HG03139 (cell line): ENCODE results near the gene TSPY9.
"Not testable (repeated sequence)": the region's sequence is repeated elsewhere in the genome, so short reads cannot be mapped to it uniquely, and the experiment has no call there.

Experiments
- ATAC-seq: cut with Tn5 transposase; IDR thresholded peaks from one replicate; pipeline ENCODE4 v1.9.1; 2021; ENCODE audit not compliant: unreplicated experiment

Gene TSPY9, protein sequence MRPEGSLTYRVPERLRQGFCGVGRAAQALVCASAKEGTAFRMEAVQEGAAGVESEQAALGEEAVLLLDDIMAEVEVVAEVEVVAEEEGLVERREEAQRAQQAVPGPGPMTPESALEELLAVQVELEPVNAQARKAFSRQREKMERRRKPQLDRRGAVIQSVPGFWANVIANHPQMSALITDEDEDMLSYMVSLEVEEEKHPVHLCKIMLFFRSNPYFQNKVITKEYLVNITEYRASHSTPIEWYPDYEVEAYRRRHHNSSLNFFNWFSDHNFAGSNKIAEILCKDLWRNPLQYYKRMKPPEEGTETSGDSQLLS

GRCh38 chrY:9486967-9487366 is at the start of gene TSPY9:
Gene TSPY9 (plus strand): TSS chrY:9487267. CDS start chrY:9487313, 46 bp downstream.
- not testable (repeated sequence) for ATAC-seq

- not testable (repeated sequence) for ATAC-seq
Measured at GRCh38 chrY:9466655-9467054, 20.4 kb upstream of the TSPY9 start, which contains the start of gene TSPY1. Gene TSPY1 (plus strand): TSS chrY:9466955. CDS start chrY:9467001, 46 bp downstream.

DNA sequence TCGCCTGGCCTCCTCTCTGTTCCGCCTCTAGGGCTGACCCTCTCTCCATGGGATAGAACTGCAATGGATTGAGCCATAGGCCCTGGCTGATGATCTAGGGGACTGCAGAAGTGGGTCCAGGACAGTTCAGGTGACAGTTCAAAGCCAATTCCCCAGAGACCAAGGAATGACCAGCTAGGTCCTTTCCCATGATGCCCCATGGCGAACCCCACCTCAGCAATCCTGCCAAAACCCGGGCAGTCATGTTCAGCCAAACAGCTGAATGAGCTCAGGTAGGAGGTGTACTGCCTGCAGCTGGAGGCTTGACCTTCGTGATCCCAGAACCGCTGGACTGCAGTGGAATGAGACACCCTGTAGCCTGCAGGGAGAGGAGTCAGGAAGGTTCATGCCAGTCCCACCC is 17.3 kb downstream of the TSPY9 start:
- ATAC-seq: not testable (repeated sequence)

DNA sequence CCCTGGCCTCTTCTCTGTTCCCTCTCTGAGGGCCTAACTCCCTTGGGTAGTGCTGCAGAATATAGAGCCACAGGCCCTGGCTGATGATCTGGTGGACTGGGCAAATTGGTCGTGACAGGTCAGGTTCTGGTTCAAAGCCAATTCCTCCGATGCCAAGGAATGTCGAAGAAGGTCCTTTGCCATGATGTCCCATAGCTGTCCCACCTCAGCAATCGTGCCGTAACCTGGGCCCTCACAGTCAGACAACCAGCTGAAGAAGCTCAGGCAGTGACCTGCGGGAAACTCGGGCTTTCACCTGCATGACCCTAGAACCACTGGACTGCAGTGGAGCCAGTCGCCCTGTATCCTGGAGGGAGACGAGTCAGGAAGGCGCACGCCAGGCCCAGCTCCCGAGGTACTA is 29.2 kb downstream of the TSPY9 start:
- not testable (repeated sequence) for ATAC-seq

- not testable (repeated sequence) for ATAC-seq
Measured at GRCh38 chrY:9527580-9527979, 40.5 kb downstream of the TSPY9 start, which contains the start of gene TSPY10. Gene TSPY10 (plus strand): TSS chrY:9527880. CDS start chrY:9527926, 46 bp downstream.
